Measurements from ENCODE around the gene TRAPPC10. TPM values are rescaled to one million over a fixed set of nuclear protein-coding genes. Genes with fewer than 3 reads are reported as not detected.

The TRAPPC10 gene
- total and polyA plus RNA-seq, 4 donors = 7.7 to 43.5 (median 29.7) TPM

GRCh38 chr21:44003307-44003966 is 8.7 kb upstream of the TRAPPC10 start:
- Histone ChIP-seq H3K27ac (ENCODE audit: low read depth in 1 of 2, low read length in 1 of 2) (no peak overlapping the region), H3K9ac (ENCODE audit: insufficient read depth in 1 of 2, low read length in 2 of 2) (no peak overlapping the region), H3K36me3 (ENCODE audit: control insufficient read depth in 4 of 4, insufficient read depth in 4 of 4, low read length in 4 of 4) (no peaks in the 10 kb centered on the region), H3K4me1 (ENCODE audit: control insufficient read depth in 5 of 5, insufficient read depth in 5 of 5, low read length in 5 of 5) (peaks cover 0 to 5% (median 0%) of the 10 kb centered on the region in 5 donors), H3K9me3 (ENCODE audit: control insufficient read depth in 4 of 4, insufficient read depth in 3 of 4, low read length in 3 of 4) (no peaks in the 10 kb centered on the region), H3K27me3 (ENCODE audit: control insufficient read depth in 3 of 3, insufficient read depth in 3 of 3, low read length in 2 of 3) (no peaks in the 10 kb centered on the region), H3K4me3 (no peak overlapping the region)
- DNase-seq = no peak
- TF ChIP-seq CTCF (IDR thresholded peaks at IDR 0.05; ENCODE audit: control extremely low read depth, extremely low read depth) = no peak
- WGBS, 2 donors = 93 to 97% methylated on average over 5 of the region's 5 CpGs
- no peak for ATAC-seq (ENCODE audit: insufficient read depth, low FRiP score)

- Histone ChIP-seq H3K27me3 (ENCODE audit: control insufficient read depth in 3 of 3, insufficient read depth in 3 of 3, low read length in 2 of 3) (no peaks in the 10 kb centered on the region), H3K9me3 (ENCODE audit: control insufficient read depth in 4 of 4, insufficient read depth in 3 of 4, low read length in 3 of 4) (no peaks in the 10 kb centered on the region), H3K9ac (ENCODE audit: insufficient read depth in 1 of 2, low read length in 2 of 2) (no peak overlapping the region), H3K27ac (ENCODE audit: low read depth in 1 of 2, low read length in 1 of 2) (no peak overlapping the region), H3K4me3 (no peak overlapping the region), H3K36me3 (ENCODE audit: control insufficient read depth in 4 of 4, insufficient read depth in 4 of 4, low read length in 4 of 4) (no peaks in the 10 kb centered on the region), H3K4me1 (ENCODE audit: control insufficient read depth in 5 of 5, insufficient read depth in 5 of 5, low read length in 5 of 5) (peaks cover 0 to 5% (median 0%) of the 10 kb centered on the region in 5 donors)
- DNase-seq = no peak
- no peak for ATAC-seq (ENCODE audit: insufficient read depth, low FRiP score)
- no peak for TF ChIP-seq CTCF (IDR thresholded peaks at IDR 0.05; ENCODE audit: control extremely low read depth, extremely low read depth)
- 93 to 95% methylated on average over 13 of the region's 13 CpGs for WGBS, 2 donors
Measured at GRCh38 chr21:44005071-44005470, 7.0 kb upstream of the TRAPPC10 start.

DNA sequence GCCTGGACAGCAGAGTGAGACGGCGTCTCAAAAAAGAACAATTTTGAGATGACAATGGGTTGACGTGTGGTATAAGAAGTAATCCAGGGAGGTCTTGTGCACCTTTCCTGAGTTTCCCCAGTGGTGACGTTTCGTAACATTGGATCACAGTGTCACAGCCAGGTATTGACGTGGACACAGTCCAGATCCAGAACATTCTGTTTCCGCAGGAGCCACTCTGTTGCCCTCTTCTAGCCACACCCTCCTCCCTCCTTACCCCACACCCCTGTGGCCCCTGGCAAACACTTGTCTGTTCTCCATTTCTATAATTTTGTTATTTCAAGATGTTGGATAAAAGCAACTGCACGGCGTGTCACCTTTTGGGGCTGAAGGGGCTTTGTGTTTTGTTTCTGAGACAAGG is 6.5 kb upstream of the TRAPPC10 start:
- Histone ChIP-seq H3K9me3 (ENCODE audit: control insufficient read depth in 4 of 4, insufficient read depth in 3 of 4, low read length in 3 of 4) (no peaks in the 10 kb centered on the region), H3K27me3 (ENCODE audit: control insufficient read depth in 3 of 3, insufficient read depth in 3 of 3, low read length in 2 of 3) (no peaks in the 10 kb centered on the region), H3K4me3 (no peak overlapping the region), H3K4me1 (ENCODE audit: control insufficient read depth in 5 of 5, insufficient read depth in 5 of 5, low read length in 5 of 5) (peaks cover 0 to 5% (median 0%) of the 10 kb centered on the region in 5 donors), H3K27ac (ENCODE audit: low read depth in 1 of 2, low read length in 1 of 2) (no peak overlapping the region), H3K36me3 (ENCODE audit: control insufficient read depth in 4 of 4, insufficient read depth in 4 of 4, low read length in 4 of 4) (no peaks in the 10 kb centered on the region), H3K9ac (ENCODE audit: insufficient read depth in 1 of 2, low read length in 2 of 2) (no peak overlapping the region)
- no peak for ATAC-seq (ENCODE audit: insufficient read depth, low FRiP score)
- DNase-seq = no peak
- no peak for TF ChIP-seq CTCF (IDR thresholded peaks at IDR 0.05; ENCODE audit: control extremely low read depth, extremely low read depth)
- 75 to 85% methylated on average over 9 of the region's 9 CpGs for WGBS, 2 donors
